ENCODE data around the gene SARS2. TPM values are rescaled to one million over a fixed set of nuclear protein-coding genes. Genes with fewer than 3 reads are reported as not detected.

SARS2 gene
- total and polyA plus RNA-seq, 4 donors = 15.9 to 19.2 (median 17.1) TPM

GRCh38 chr19:38870612-38871011 is 60.0 kb downstream of the SARS2 start:
- 85% methylated on average over 19 of the region's 19 CpGs for WGBS
- H3K4me1 ChIP-seq (ENCODE audit: control insufficient read depth in 4 of 4, insufficient read depth in 4 of 4, low read length in 3 of 4) = peaks cover 0 to 18% (median 11%) of the 10 kb centered on the region in 4 donors
- no peak for DNase-seq (ENCODE audit: low spot score)
- H3K27ac ChIP-seq (ENCODE audit: low read depth in 1 of 2, low read length in 2 of 2) = no peak overlapping the region
- H3K4me3 ChIP-seq (ENCODE audit: low read depth in 1 of 3, low read length in 3 of 3) = no peak overlapping the region
- no peaks in the 10 kb centered on the region for H3K36me3 ChIP-seq (ENCODE audit: control insufficient read depth in 4 of 4, insufficient read depth in 3 of 4, low read depth in 1 of 4, low read length in 3 of 4)
- H3K9me3 ChIP-seq (ENCODE audit: control insufficient read depth in 4 of 4, low read length in 3 of 4) = no peaks in the 10 kb centered on the region
- no peaks in the 10 kb centered on the region for H3K27me3 ChIP-seq (ENCODE audit: control insufficient read depth in 4 of 4, insufficient read depth in 4 of 4, low read length in 3 of 4)
- no peak for TF ChIP-seq YY1 (IDR thresholded peaks at IDR 0.05)
- TF ChIP-seq CTCF (IDR thresholded peaks at IDR 0.05; ENCODE audit: low read depth, low read length, missing input control) = no peak
- TF ChIP-seq EGR1 (IDR thresholded peaks at IDR 0.05; ENCODE audit: low read depth in 2 of 2) = no peak
- TF ChIP-seq, protein P1, sequence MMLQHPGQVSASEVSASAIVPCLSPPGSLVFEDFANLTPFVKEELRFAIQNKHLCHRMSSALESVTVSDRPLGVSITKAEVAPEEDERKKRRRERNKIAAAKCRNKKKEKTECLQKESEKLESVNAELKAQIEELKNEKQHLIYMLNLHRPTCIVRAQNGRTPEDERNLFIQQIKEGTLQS (IDR thresholded peaks at IDR 0.05) = no peak
- no peak for TF ChIP-seq MAX (IDR thresholded peaks at IDR 0.05)
- TF ChIP-seq JUND (IDR thresholded peaks at IDR 0.05) = no peak
- no peak for TF ChIP-seq RAD21 (IDR thresholded peaks at IDR 0.05)
- TF ChIP-seq, protein P2, sequence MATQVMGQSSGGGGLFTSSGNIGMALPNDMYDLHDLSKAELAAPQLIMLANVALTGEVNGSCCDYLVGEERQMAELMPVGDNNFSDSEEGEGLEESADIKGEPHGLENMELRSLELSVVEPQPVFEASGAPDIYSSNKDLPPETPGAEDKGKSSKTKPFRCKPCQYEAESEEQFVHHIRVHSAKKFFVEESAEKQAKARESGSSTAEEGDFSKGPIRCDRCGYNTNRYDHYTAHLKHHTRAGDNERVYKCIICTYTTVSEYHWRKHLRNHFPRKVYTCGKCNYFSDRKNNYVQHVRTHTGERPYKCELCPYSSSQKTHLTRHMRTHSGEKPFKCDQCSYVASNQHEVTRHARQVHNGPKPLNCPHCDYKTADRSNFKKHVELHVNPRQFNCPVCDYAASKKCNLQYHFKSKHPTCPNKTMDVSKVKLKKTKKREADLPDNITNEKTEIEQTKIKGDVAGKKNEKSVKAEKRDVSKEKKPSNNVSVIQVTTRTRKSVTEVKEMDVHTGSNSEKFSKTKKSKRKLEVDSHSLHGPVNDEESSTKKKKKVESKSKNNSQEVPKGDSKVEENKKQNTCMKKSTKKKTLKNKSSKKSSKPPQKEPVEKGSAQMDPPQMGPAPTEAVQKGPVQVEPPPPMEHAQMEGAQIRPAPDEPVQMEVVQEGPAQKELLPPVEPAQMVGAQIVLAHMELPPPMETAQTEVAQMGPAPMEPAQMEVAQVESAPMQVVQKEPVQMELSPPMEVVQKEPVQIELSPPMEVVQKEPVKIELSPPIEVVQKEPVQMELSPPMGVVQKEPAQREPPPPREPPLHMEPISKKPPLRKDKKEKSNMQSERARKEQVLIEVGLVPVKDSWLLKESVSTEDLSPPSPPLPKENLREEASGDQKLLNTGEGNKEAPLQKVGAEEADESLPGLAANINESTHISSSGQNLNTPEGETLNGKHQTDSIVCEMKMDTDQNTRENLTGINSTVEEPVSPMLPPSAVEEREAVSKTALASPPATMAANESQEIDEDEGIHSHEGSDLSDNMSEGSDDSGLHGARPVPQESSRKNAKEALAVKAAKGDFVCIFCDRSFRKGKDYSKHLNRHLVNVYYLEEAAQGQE (IDR thresholded peaks at IDR 0.05) = no peak
- TF ChIP-seq FOXA1 (IDR thresholded peaks at IDR 0.05) = no peak
- TF ChIP-seq RXRA (IDR thresholded peaks at IDR 0.05) = no peak
- TF ChIP-seq SP1 (IDR thresholded peaks at IDR 0.05) = no peak
- TF ChIP-seq GABPA (IDR thresholded peaks at IDR 0.05 in 1 of 2, conservative IDR thresholded peaks at IDR 0.05 in 1 of 2) = no peak
- TF ChIP-seq FOXA2 (IDR thresholded peaks at IDR 0.05) = no peak
- TF ChIP-seq HNF4A (conservative IDR thresholded peaks at IDR 0.05) = no peak
- TF ChIP-seq NR2F2 (IDR thresholded peaks at IDR 0.05) = no peak
- no peak for TF ChIP-seq ZBTB33 (IDR thresholded peaks at IDR 0.05)
- no peak for TF ChIP-seq HNF4G (IDR thresholded peaks at IDR 0.05)
- no peak for TF ChIP-seq TAF1 (conservative IDR thresholded peaks at IDR 0.05)
- H3K9ac ChIP-seq (ENCODE audit: low read depth in 1 of 2, low read length in 2 of 2) = no peak overlapping the region
